Measurements from ENCODE around the gene SFXN5. TPM values are rescaled to one million over a fixed set of nuclear protein-coding genes. Genes with fewer than 3 reads are reported as not detected.

Gene SFXN5
- total RNA-seq, 4 donors from 2014 or later: 8.4 to 18.3 (median 15.3) TPM

DNA sequence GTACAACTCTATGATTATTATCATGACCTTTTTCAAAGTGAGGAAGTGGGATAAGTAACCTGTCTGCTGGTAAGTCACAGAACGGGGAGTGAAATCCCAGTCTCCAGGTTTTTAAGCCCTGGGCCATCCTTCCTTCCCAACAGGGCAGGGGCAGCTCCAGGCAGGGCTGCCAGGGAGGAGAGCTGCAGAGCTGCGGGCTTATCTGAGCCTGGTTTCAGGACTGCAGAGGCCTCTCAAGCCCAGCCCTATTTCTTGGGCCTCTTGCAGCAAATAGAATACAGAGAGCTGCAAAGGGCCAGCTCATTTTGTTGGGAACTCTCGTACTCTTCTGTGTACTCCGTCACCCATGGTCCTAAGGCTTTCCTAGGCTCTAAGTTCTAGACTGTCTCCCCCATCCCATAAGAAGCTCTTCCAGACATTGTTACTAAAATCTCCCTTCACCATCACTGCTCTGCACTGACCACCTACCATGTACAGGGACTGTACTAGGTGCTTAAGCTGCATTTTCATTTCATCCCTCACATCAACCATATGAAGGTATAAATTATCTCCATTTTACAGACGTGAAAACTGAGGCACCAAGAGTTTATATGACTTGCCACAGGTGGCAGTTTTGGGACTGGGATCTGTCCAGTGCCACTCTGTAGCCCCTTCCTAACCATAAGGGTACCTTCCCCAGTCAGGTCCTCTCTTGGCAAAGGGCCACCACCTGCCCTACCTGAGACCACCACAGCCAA is 38.1 kb upstream of the SFXN5 start:
- no peak for DNase-seq (ENCODE audit: low spot score in 2 of 2)
- TF ChIP-seq POLR2A (IDR thresholded peaks at IDR 0.05) (no peak), CTCF (IDR thresholded peaks at IDR 0.05) (no peak)
- intact Hi-C loops (cut with DNase I; ENCODE audit: low total_unique reads): no loop called here
- 85 to 95% methylated on average over 5 of the region's 5 CpGs for WGBS, 2 donors
- H3K4me3 ChIP-seq (ENCODE audit: low read depth, poor library complexity, severe bottlenecking): no peak overlapping the region

- TF ChIP-seq POLR2A (IDR thresholded peaks at IDR 0.05) (no peak), CTCF (IDR thresholded peaks at IDR 0.05) (no peak)
- intact Hi-C loops (cut with DNase I; ENCODE audit: low total_unique reads): no loop called here
- 42 to 47% methylated on average over 11 to 12 of the region's 12 CpGs for WGBS, 2 donors
- H3K4me3 ChIP-seq (ENCODE audit: low read depth, poor library complexity, severe bottlenecking): no peak overlapping the region
- no peak for DNase-seq (ENCODE audit: low spot score in 2 of 2)
Observed at GRCh38 chr2:73107211-73107926, 35.9 kb upstream of the SFXN5 start.

- intact Hi-C loops (cut with DNase I; ENCODE audit: low total_unique reads): no loop called here
- TF ChIP-seq POLR2A (IDR thresholded peaks at IDR 0.05): no peak
- WGBS, 2 donors: 74 to 77% methylated on average over 3 of the region's 3 CpGs
- DNase-seq (ENCODE audit: low spot score in 2 of 2): no peak
- H3K4me3 ChIP-seq (ENCODE audit: low read depth, poor library complexity, severe bottlenecking): no peak overlapping the region
Observed at GRCh38 chr2:73106791-73107190, 35.3 kb upstream of the SFXN5 start.

GRCh38 chr2:73105511-73105971 is 34.0 kb upstream of the SFXN5 start:
- WGBS, 2 donors: 88 to 94% methylated on average over 2 of the region's 2 CpGs
- intact Hi-C loops (cut with DNase I; ENCODE audit: low total_unique reads): no loop called here
- H3K4me3 ChIP-seq (ENCODE audit: low read depth, poor library complexity, severe bottlenecking): no peak overlapping the region
- DNase-seq (ENCODE audit: low spot score in 2 of 2): no peak
- TF ChIP-seq POLR2A (IDR thresholded peaks at IDR 0.05) (no peak), CTCF (IDR thresholded peaks at IDR 0.05) (no peak)

DNA sequence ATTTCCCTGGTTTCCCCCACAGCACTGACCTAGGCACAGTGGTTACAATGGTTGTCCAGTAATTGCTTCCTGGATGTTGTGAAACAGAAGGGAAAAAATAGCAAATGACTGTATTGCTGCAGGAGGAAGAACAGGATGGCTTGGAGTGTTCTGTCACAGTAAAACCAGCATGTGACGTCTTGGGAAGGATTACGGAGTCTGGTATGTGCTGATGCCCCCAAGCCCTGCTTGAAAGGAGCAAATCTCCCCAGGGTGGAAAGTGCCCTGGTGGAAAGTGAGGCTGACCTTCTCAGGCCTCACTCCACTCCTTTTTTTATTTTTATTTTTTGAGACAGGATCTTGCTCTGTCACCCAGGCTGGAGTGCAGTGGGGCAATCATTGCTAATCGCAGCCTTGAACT is 33.4 kb upstream of the SFXN5 start:
- TF ChIP-seq CTCF (IDR thresholded peaks at IDR 0.05) (no peak), POLR2A (IDR thresholded peaks at IDR 0.05) (no peak)
- H3K4me3 ChIP-seq (ENCODE audit: low read depth, poor library complexity, severe bottlenecking): no peak overlapping the region
- DNase-seq (ENCODE audit: low spot score in 2 of 2): no peak
- intact Hi-C loops (cut with DNase I; ENCODE audit: low total_unique reads): no loop called here
- 91 to 96% methylated on average over 3 of the region's 3 CpGs for WGBS, 2 donors

DNA sequence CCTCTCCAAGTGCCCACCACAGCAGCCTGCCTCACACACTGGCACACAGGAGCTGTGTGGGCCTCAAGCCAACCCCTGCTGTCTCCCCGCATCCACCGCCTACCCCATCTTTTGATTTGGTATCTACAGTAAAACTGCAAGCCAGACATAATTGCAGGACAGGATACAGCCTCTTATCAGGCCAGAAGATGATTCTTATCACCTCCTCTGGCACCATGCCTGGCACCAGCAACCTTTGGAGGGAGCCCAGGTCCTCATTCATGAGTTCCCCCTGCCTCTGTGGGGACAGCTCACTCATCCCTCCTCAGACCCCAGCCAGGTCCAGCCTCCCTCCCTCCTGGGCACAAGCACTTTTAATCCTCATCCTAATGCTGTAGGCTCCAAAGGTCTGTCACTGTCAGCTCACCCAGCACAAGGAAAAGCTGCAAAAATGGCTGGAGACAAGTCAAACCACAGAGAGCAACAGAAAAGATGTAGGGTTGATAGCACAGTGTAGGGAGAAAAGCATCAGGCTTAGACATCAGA is 31.6 kb upstream of the SFXN5 start:
- no peak for TF ChIP-seq POLR2A (IDR thresholded peaks at IDR 0.05)
- no peak for DNase-seq (ENCODE audit: low spot score in 2 of 2)
- intact Hi-C loops (cut with DNase I; ENCODE audit: low total_unique reads): no loop called here
- H3K4me3 ChIP-seq (ENCODE audit: low read depth, poor library complexity, severe bottlenecking): no peak overlapping the region
- WGBS, 2 donors: 42 to 64% methylated on average over 2 of the region's 2 CpGs
